ENCODE results near the gene STX1B. TPM values are rescaled to one million over a fixed set of nuclear protein-coding genes. Genes with fewer than 3 reads are reported as not detected.
"Not testable (repeated sequence)": the region's sequence is repeated elsewhere in the genome, so short reads cannot be mapped to it uniquely, and the experiment has no call there.

The STX1B gene
- total RNA-seq, 1 donor from 2014 or later = 0.89 TPM

GRCh38 chr16:30951750-30952149, 58.7 kb downstream of the STX1B start:
- DNase-seq = peak; percentile 38

GRCh38 chr16:30951193-30951592, 59.2 kb downstream of the STX1B start:
- no peak for DNase-seq

GRCh38 chr16:30950516-30951065, 59.8 kb downstream of the STX1B start:
- DNase-seq = no peak

GRCh38 chr16:30949650-30950515, 60.6 kb downstream of the STX1B start:
- peak; percentile 60 for DNase-seq

- DNase-seq = peak; percentile 45
These were observed 61.5 kb downstream of the STX1B start, which contains the start of gene ORAI3 for GRCh38 chr16:30948667-30949649. ORAI3 (plus strand) TSS chr16:30949068; CDS start chr16:30949290, 222 bp downstream.

GRCh38 chr16:30947859-30948666, 62.4 kb downstream of the STX1B start:
- peak; percentile 96 for DNase-seq

GRCh38 chr16:30947541-30947858, 62.9 kb downstream of the STX1B start:
- DNase-seq = no peak

GRCh38 chr16:30946671-30947540, 63.5 kb downstream of the STX1B start:
- DNase-seq = no peak

GRCh38 chr16:30944352-30944751, 66.1 kb downstream of the STX1B start:
- DNase-seq = no peak

- no peak for DNase-seq
These were observed 68.0 kb downstream of the STX1B start for GRCh38 chr16:30942426-30942806.

- no peak for DNase-seq
These were observed 68.6 kb downstream of the STX1B start for GRCh38 chr16:30941600-30942425.

- DNase-seq = not testable (repeated sequence)
These were observed 70.9 kb downstream of the STX1B start for GRCh38 chr16:30939571-30939970.

Small RNA genes lying within 50 kb of the gene (small RNA-seq; reads per million reads assigned to genes)
- gene AC135048.1 (ENCODE audit: low replicate concordance) = not detected

Other genes starting within 250 kb of the STX1B start
- gene CFAP119, start 248.6 kb downstream of the STX1B start, total RNA-seq = 0.79 TPM
- 48.4 TPM for gene RNF40, start 248.3 kb downstream of the STX1B start, total RNA-seq
- gene ZNF629, start 223.4 kb downstream of the STX1B start, total RNA-seq = 5.2 TPM
- 20.7 TPM for gene BCL7C, start 116.6 kb downstream of the STX1B start, total RNA-seq
- 0.59 TPM for gene CTF1, start 114.0 kb downstream of the STX1B start, total RNA-seq
- gene FBXL19, start 87.1 kb downstream of the STX1B start, total RNA-seq = 9.8 TPM
- 10.3 TPM for gene ORAI3, start 61.6 kb downstream of the STX1B start, total RNA-seq
- gene SETD1A, start 52.9 kb downstream of the STX1B start, total RNA-seq = 4.1 TPM
- gene HSD3B7, start 25.4 kb downstream of the STX1B start, total RNA-seq = 8.5 TPM
- gene STX4, start 22.9 kb upstream of the STX1B start, total RNA-seq = 26.3 TPM
- 3.5 TPM for gene ZNF668, start 63.6 kb upstream of the STX1B start, total RNA-seq
- gene ZNF646, start 63.8 kb upstream of the STX1B start, total RNA-seq = 8.9 TPM
- gene PRSS53, start 78.3 kb upstream of the STX1B start, total RNA-seq = 1.5 TPM
- 37.4 TPM for gene VKORC1, start 84.2 kb upstream of the STX1B start, total RNA-seq
- 10.4 TPM for gene BCKDK, start 97.7 kb upstream of the STX1B start, total RNA-seq
- gene KAT8, start 107.0 kb upstream of the STX1B start, total RNA-seq = 41.3 TPM
- 9.6 TPM for gene PRSS8, start 125.1 kb upstream of the STX1B start, total RNA-seq
- 0.99 TPM for gene PRSS36, start 139.4 kb upstream of the STX1B start, total RNA-seq
- gene FUS, start 169.5 kb upstream of the STX1B start, total RNA-seq = 84.9 TPM
- 38.9 TPM for gene PYCARD, start 192.1 kb upstream of the STX1B start, total RNA-seq
- 4.4 TPM for gene TRIM72, start 203.5 kb upstream of the STX1B start, total RNA-seq
- gene PYDC1, start 206.5 kb upstream of the STX1B start, total RNA-seq = 2.8 TPM
- gene ITGAM, start 249.3 kb upstream of the STX1B start, total RNA-seq = 9.8 TPM